ENCODE measurements around the gene EID2.

The EID2 gene

GRCh38 chr19:39494661-39495060 lies 45.3 kb downstream of the EID2 start:
- H3K4me3 ChIP-seq (replicated peaks; ENCODE audit: low read depth, low read length), result no peak overlapping the region
- no peak for TF ChIP-seq CTCF (IDR thresholded peaks at IDR 0.05; ENCODE audit: low read depth, low read length, missing control alignments)
- no peak for DNase-seq (ENCODE audit: extremely low read depth, low read depth)

GRCh38 chr19:39492788-39493187 lies 47.2 kb downstream of the EID2 start:
- DNase-seq (ENCODE audit: extremely low read depth, low read depth), result no peak
- no peak for TF ChIP-seq CTCF (IDR thresholded peaks at IDR 0.05; ENCODE audit: low read depth, low read length, missing control alignments)
- no peak overlapping the region for H3K4me3 ChIP-seq (replicated peaks; ENCODE audit: low read depth, low read length)

GRCh38 chr19:39492225-39492624 lies 47.7 kb downstream of the EID2 start:
- no peak for DNase-seq (ENCODE audit: extremely low read depth, low read depth)
- TF ChIP-seq CTCF (IDR thresholded peaks at IDR 0.05; ENCODE audit: low read depth, low read length, missing control alignments), result no peak
- no peak overlapping the region for H3K4me3 ChIP-seq (replicated peaks; ENCODE audit: low read depth, low read length)

GRCh38 chr19:39489756-39490155 lies 50.2 kb downstream of the EID2 start:
- no peak for TF ChIP-seq CTCF (IDR thresholded peaks at IDR 0.05; ENCODE audit: low read depth, low read length, missing control alignments)

More at GRCh38 chr19:39489756-39490155, 50.2 kb downstream of the EID2 start:
- no peak for DNase-seq (ENCODE audit: extremely low read depth, low read depth)
- H3K4me3 ChIP-seq (replicated peaks; ENCODE audit: low read depth, low read length), result no peak overlapping the region

All from HFF-Myc (cell line).